Neural progenitor cell (in vitro differentiated cells): ENCODE data around the gene RPS4Y2. TPM values are rescaled to one million over a fixed set of nuclear protein-coding genes. Genes with fewer than 3 reads are reported as not detected.

Experiments
- DNase-seq: peaks from one replicate; pipeline ENCODE4 v3.0.0-alpha.2; 2016; ENCODE audit warnings: low spot score
- H2AFZ ChIP-seq: fragments of 200-600 bp; sonication (generic); replicated peaks from 2 replicates; pipeline ENCODE4 v1.6.1; 2016; ENCODE audit warnings: antibody characterized with exemption
- H3F3A ChIP-seq: fragments of 200-600 bp; sonication (generic); 2 replicates; pipeline ENCODE4 v1.6.1; 2016; ENCODE audit warnings: antibody characterized with exemption, low read depth
- H3K27ac ChIP-seq: fragments of 200-600 bp; sonication (generic); 2 replicates; pipeline ENCODE4 v1.5.1; 2016; ENCODE audit warnings: mild to moderate bottlenecking
- H3K27me3 ChIP-seq: fragments of 200-600 bp; sonication (generic); 2 replicates; pipeline ENCODE4 v1.6.1; 2016; ENCODE audit warnings: mild to moderate bottlenecking, moderate library complexity
- H3K36me3 ChIP-seq: fragments of 200-600 bp; sonication (generic); 2 replicates; pipeline ENCODE4 v1.5.1; 2016
- H3K4me1 ChIP-seq: fragments of 200-600 bp; sonication (generic); 2 replicates; pipeline ENCODE4 v1.6.1; 2016; ENCODE audit warnings: mixed run types
- H3K4me2 ChIP-seq: fragments of 200-600 bp; sonication (generic); 2 replicates; pipeline ENCODE4 v1.6.1; 2016
- H3K4me3 ChIP-seq: fragments of 200-600 bp; sonication (generic); 2 replicates; pipeline ENCODE4 v1.5.1; 2016
- H3K79me2 ChIP-seq: fragments of 200-600 bp; sonication (generic); 2 replicates; pipeline ENCODE4 v1.6.1; 2016; ENCODE audit warnings: low read depth
- H3K9ac ChIP-seq: fragments of 200-600 bp; sonication (generic); 2 replicates; pipeline ENCODE4 v1.6.1; 2016
- H3K9me3 ChIP-seq: fragments of 200-600 bp; sonication (generic); 2 replicates; pipeline ENCODE4 v1.5.1; 2016; ENCODE audit warnings: low read depth
- H4K20me1 ChIP-seq: fragments of 200-600 bp; sonication (generic); 2 replicates; pipeline ENCODE4 v1.6.1; 2016; ENCODE audit warnings: low read depth
- H3K27ac Mint-ChIP-seq: 3 replicates; pipeline ENCODE4 v1.8.0; 2021; ENCODE audit warnings: mixed read lengths
- H3K27me3 Mint-ChIP-seq: 2 replicates; pipeline ENCODE4 v1.8.0; 2022; ENCODE audit warnings: low read depth, mild to moderate bottlenecking, inconsistent platforms, moderate library complexity, mixed read lengths; ENCODE audit not compliant: insufficient read depth
- H3K36me3 Mint-ChIP-seq: 3 replicates; pipeline ENCODE4 v1.8.0; 2021; ENCODE audit warnings: mixed read lengths
- H3K4me1 Mint-ChIP-seq: 3 replicates; pipeline ENCODE4 v1.8.0; 2021; ENCODE audit warnings: mixed read lengths
- H3K4me3 Mint-ChIP-seq: 3 replicates; pipeline ENCODE4 v1.8.0; 2021; ENCODE audit warnings: mild to moderate bottlenecking, moderate library complexity, mixed read lengths
- H3K9me3 Mint-ChIP-seq: 3 replicates; pipeline ENCODE4 v1.8.0; 2020; ENCODE audit warnings: mixed read lengths
- EZH2 ChIP-seq: fragments of 200-600 bp; sonication (generic); IDR thresholded peaks from 2 replicates; pipeline ENCODE4 v1.6.1; 2017; ENCODE audit warnings: antibody characterized with exemption, mild to moderate bottlenecking, moderate library complexity
- EZH2phosphoT487 ChIP-seq: fragments of 200-600 bp; sonication (generic); IDR thresholded peaks from 2 replicates; pipeline ENCODE4 v1.6.1; 2017; ENCODE audit warnings: antibody characterized with exemption
- total RNA-seq: library from RNA; depleted of rRNA; stranded (reverse); fragments of >200 nt; gene quantifications from 2 replicates; pipeline ENCODE4 v1.2.3, GENCODE V29; 2015; ENCODE audit warnings: low replicate concordance
- TF ChIP-seq, protein P1 (sequence below): fragments of 200-600 bp; sonication (generic); IDR thresholded peaks from 2 replicates; pipeline ENCODE4 v1.5.1; 2017; ENCODE audit warnings: antibody characterized with exemption, mild to moderate bottlenecking

RPS4Y2 gene
- total RNA-seq, 1 donor from 2014 or later, result not detected

DNA sequence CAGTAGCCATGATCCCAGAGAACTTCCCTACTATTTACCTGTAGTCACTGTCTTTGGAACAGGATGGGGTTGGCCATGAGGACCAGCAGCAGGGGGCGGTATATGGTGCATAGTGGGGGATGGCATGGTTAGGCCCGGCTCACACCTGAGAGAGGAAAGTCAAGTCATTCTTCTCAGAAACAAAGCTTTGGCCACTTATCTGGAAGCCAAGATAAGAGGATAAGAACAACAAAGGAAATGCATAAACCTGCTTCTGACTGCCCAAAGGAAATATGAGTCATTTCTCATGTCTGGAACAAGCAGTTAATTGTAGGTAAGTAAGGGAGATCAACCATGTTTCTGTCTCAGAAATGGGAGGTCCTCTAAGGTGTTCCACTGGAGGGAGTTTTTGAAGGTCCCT, 10.8 kb upstream of the RPS4Y2 start:
- no peak overlapping the region for H3K27ac ChIP-seq
- H3K27me3 ChIP-seq, result no peaks in the 10 kb centered on the region
- DNase-seq, result no peak
- no peaks in the 10 kb centered on the region for H3K4me1 Mint-ChIP-seq
- H3K4me1 ChIP-seq, result no peaks in the 10 kb centered on the region
- no peak overlapping the region for H3K4me3 Mint-ChIP-seq
- H2AFZ ChIP-seq, result no peak overlapping the region
- no peaks in the 10 kb centered on the region for H3K36me3 ChIP-seq
- H3K4me2 ChIP-seq, result no peak overlapping the region
- H3K9me3 ChIP-seq, result no peaks in the 10 kb centered on the region
- no peaks in the 10 kb centered on the region for H3K36me3 Mint-ChIP-seq
- no peak for TF ChIP-seq EZH2phosphoT487
- TF ChIP-seq EZH2, result no peak
- TF ChIP-seq, protein P1, sequence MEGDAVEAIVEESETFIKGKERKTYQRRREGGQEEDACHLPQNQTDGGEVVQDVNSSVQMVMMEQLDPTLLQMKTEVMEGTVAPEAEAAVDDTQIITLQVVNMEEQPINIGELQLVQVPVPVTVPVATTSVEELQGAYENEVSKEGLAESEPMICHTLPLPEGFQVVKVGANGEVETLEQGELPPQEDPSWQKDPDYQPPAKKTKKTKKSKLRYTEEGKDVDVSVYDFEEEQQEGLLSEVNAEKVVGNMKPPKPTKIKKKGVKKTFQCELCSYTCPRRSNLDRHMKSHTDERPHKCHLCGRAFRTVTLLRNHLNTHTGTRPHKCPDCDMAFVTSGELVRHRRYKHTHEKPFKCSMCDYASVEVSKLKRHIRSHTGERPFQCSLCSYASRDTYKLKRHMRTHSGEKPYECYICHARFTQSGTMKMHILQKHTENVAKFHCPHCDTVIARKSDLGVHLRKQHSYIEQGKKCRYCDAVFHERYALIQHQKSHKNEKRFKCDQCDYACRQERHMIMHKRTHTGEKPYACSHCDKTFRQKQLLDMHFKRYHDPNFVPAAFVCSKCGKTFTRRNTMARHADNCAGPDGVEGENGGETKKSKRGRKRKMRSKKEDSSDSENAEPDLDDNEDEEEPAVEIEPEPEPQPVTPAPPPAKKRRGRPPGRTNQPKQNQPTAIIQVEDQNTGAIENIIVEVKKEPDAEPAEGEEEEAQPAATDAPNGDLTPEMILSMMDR, result no peak
- H3K27me3 Mint-ChIP-seq, result no peaks in the 10 kb centered on the region
- no peaks in the 10 kb centered on the region for H3K79me2 ChIP-seq
- H3K9ac ChIP-seq, result no peak overlapping the region
- no peaks in the 10 kb centered on the region for H3F3A ChIP-seq
- no peaks in the 10 kb centered on the region for H4K20me1 ChIP-seq
- no peak overlapping the region for H3K27ac Mint-ChIP-seq
- no peaks in the 10 kb centered on the region for H3K9me3 Mint-ChIP-seq
- no peak overlapping the region for H3K4me3 ChIP-seq

DNA sequence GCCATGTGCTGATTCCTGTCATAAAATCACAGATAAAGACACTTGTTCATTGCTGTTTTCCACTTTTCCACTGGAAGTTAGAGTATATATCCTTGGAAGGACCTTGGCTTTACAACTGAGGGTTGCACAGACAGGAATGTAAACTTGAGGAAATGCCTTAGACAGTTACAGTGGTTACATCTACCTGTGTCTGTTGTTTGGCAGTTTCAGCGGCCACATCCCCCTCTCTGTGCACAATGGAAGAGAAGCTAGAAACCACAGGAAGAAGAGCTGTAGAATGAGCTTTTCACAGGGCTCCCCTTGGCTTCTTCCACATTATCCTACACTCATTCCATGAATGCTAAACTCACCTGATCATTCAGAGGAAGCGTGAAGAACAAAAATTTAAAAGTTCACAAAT, 9.0 kb upstream of the RPS4Y2 start:
- no peaks in the 10 kb centered on the region for H3K27me3 Mint-ChIP-seq
- H4K20me1 ChIP-seq, result no peaks in the 10 kb centered on the region
- H3K9me3 ChIP-seq, result no peaks in the 10 kb centered on the region
- H3K27me3 ChIP-seq, result no peaks in the 10 kb centered on the region
- H3K36me3 Mint-ChIP-seq, result no peaks in the 10 kb centered on the region
- H3K4me1 Mint-ChIP-seq, result no peaks in the 10 kb centered on the region
- H3K4me3 Mint-ChIP-seq, result no peak overlapping the region
- H3K4me3 ChIP-seq, result no peak overlapping the region
- no peaks in the 10 kb centered on the region for H3K79me2 ChIP-seq
- H3K9me3 Mint-ChIP-seq, result no peaks in the 10 kb centered on the region
- no peaks in the 10 kb centered on the region for H3K4me1 ChIP-seq
- no peak overlapping the region for H2AFZ ChIP-seq
- H3K27ac Mint-ChIP-seq, result no peak overlapping the region
- no peaks in the 10 kb centered on the region for H3F3A ChIP-seq
- TF ChIP-seq EZH2 (no peak), EZH2phosphoT487 (no peak)
- TF ChIP-seq, protein P1, result no peak
- H3K36me3 ChIP-seq, result no peaks in the 10 kb centered on the region
- no peak for DNase-seq
- no peak overlapping the region for H3K4me2 ChIP-seq
- H3K9ac ChIP-seq, result no peak overlapping the region
- H3K27ac ChIP-seq, result no peak overlapping the region

DNA sequence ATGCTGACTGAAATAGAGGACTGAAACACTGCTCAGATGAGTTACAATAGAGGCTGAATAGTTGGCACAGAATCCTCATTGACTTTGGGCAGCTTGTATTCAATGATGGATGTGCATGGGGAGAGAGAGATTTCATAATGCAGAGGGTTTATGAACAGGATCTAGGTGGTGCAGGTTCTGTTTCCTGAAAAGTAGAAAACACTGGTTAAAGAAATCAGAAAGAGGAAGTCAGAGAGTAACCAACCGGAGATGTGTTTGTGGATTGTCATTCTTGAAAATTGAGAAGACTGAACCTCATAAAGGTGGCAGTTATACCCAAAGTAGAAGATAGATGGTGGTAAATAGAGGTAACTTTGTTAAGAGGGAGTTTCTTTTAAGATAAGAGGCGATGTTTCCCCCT, 8.0 kb downstream of the RPS4Y2 start:
- Mint-ChIP-seq H3K36me3 (no peaks in the 10 kb centered on the region), H3K27me3 (no peaks in the 10 kb centered on the region), H3K9me3 (no peaks in the 10 kb centered on the region), H3K27ac (no peak overlapping the region), H3K4me3 (no peak overlapping the region), H3K4me1 (no peaks in the 10 kb centered on the region)
- H3K79me2 ChIP-seq, result no peaks in the 10 kb centered on the region
- no peaks in the 10 kb centered on the region for H4K20me1 ChIP-seq
- H3K4me3 ChIP-seq, result no peak overlapping the region
- no peak overlapping the region for H2AFZ ChIP-seq
- no peak overlapping the region for H3K4me2 ChIP-seq
- H3F3A ChIP-seq, result no peaks in the 10 kb centered on the region
- no peak overlapping the region for H3K9ac ChIP-seq
- no peaks in the 10 kb centered on the region for H3K9me3 ChIP-seq
- H3K27me3 ChIP-seq, result no peaks in the 10 kb centered on the region
- no peak for DNase-seq
- TF ChIP-seq, protein P1, result no peak
- no peak for TF ChIP-seq EZH2phosphoT487
- no peaks in the 10 kb centered on the region for H3K4me1 ChIP-seq
- H3K36me3 ChIP-seq, result no peaks in the 10 kb centered on the region
- H3K27ac ChIP-seq, result no peak overlapping the region

DNA sequence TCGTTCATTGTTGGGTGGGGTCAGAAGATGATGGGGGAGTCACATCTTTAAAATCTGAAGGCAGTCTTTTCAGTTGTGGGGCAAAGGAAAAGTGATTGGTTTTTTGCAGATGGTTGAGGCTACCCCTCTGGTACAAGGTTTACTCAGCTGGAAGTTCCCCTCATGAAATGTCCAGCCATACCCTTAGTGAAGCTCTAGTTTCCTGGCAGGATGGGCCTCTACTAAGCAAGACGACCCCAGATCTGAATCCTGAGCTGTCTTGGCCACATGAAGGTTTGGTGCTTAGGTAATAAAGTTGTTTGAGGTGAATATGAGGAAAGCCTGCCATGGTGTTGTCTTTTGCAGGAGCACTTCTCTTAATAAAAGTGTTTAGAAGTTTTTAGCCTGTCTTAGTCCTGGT, 9.2 kb downstream of the RPS4Y2 start:
- Histone ChIP-seq H3K4me1 (no peaks in the 10 kb centered on the region), H4K20me1 (no peaks in the 10 kb centered on the region), H3K27ac (no peak overlapping the region), H3K36me3 (no peaks in the 10 kb centered on the region), H3K79me2 (no peaks in the 10 kb centered on the region), H3K27me3 (no peaks in the 10 kb centered on the region), H2AFZ (no peak overlapping the region), H3K4me2 (no peak overlapping the region), H3K9me3 (no peaks in the 10 kb centered on the region), H3K9ac (no peak overlapping the region), H3F3A (no peaks in the 10 kb centered on the region), H3K4me3 (no peak overlapping the region)
- Mint-ChIP-seq H3K27ac (no peak overlapping the region), H3K36me3 (no peaks in the 10 kb centered on the region), H3K27me3 (no peaks in the 10 kb centered on the region), H3K4me3 (no peak overlapping the region), H3K4me1 (no peaks in the 10 kb centered on the region), H3K9me3 (no peaks in the 10 kb centered on the region)
- TF ChIP-seq, protein P1, result no peak
- TF ChIP-seq EZH2phosphoT487 (no peak), EZH2 (no peak)
- DNase-seq, result no peak
